ENCODE results near the gene DAD1.
"Not testable (repeated sequence)": the region's sequence is repeated elsewhere in the genome, so short reads cannot be mapped to it uniquely, and the experiment has no call there.

The DAD1 gene

GRCh38 chr14:22626590-22626989 is 37.6 kb upstream of the DAD1 start:
- Histone ChIP-seq H3K9me3 (ENCODE audit: insufficient read depth, low read length) (0 out of 2 replicates have a peak, but pooled peaks cover 9% of the 10 kb centered on the region), H3K9ac (ENCODE audit: low read length) (no peak overlapping the region), H3K4me2 (ENCODE audit: low read depth, low read length, poor library complexity, severe bottlenecking) (no peak overlapping the region), H3F3A (ENCODE audit: insufficient read depth) (no peaks in the 10 kb centered on the region), H3K4me3 (ENCODE audit: insufficient read depth, low read length, poor library complexity, severe bottlenecking) (no peak overlapping the region), H3K36me3 (ENCODE audit: low read length) (no peaks in the 10 kb centered on the region), H3K27me3 (ENCODE audit: low read length) (no peaks in the 10 kb centered on the region), H3K27ac (ENCODE audit: low read depth, low read length) (no peak overlapping the region), H3K9me2 (replicated peaks; ENCODE audit: insufficient read depth, low read length) (no peaks in the 10 kb centered on the region), H4K20me1 (ENCODE audit: low read depth, low read length) (no peaks in the 10 kb centered on the region), H3K79me2 (ENCODE audit: insufficient read depth, low read length) (no peaks in the 10 kb centered on the region), H2AFZ (ENCODE audit: low read depth, low read length, severe bottlenecking) (no peak overlapping the region)
- TF ChIP-seq CTCF (IDR thresholded peaks at IDR 0.05; ENCODE audit: insufficient read depth, low read length, poor library complexity, severe bottlenecking) (no peak), EZH2phosphoT487 (conservative IDR thresholded peaks at IDR 0.05; ENCODE audit: low read length) (no peak)

- Histone ChIP-seq H3K9me2 (replicated peaks; ENCODE audit: insufficient read depth, low read length) (no peaks in the 10 kb centered on the region), H3K9ac (ENCODE audit: low read length) (no peak overlapping the region), H3K27me3 (ENCODE audit: low read length) (no peaks in the 10 kb centered on the region), H2AFZ (ENCODE audit: low read depth, low read length, severe bottlenecking) (no peak overlapping the region), H3K9me3 (ENCODE audit: insufficient read depth, low read length) (no peaks in the 10 kb centered on the region), H3K4me2 (ENCODE audit: low read depth, low read length, poor library complexity, severe bottlenecking) (no peak overlapping the region), H3F3A (ENCODE audit: insufficient read depth) (no peaks in the 10 kb centered on the region), H3K79me2 (ENCODE audit: insufficient read depth, low read length) (no peaks in the 10 kb centered on the region), H3K4me3 (ENCODE audit: insufficient read depth, low read length, poor library complexity, severe bottlenecking) (no peak overlapping the region), H4K20me1 (ENCODE audit: low read depth, low read length) (no peaks in the 10 kb centered on the region), H3K27ac (ENCODE audit: low read depth, low read length) (no peak overlapping the region), H3K36me3 (ENCODE audit: low read length) (no peaks in the 10 kb centered on the region)
- no peak for TF ChIP-seq EZH2phosphoT487 (conservative IDR thresholded peaks at IDR 0.05; ENCODE audit: low read length)
- no peak for TF ChIP-seq CTCF (IDR thresholded peaks at IDR 0.05; ENCODE audit: insufficient read depth, low read length, poor library complexity, severe bottlenecking)
Observed at GRCh38 chr14:22623047-22623446, 34.0 kb upstream of the DAD1 start.

DNA sequence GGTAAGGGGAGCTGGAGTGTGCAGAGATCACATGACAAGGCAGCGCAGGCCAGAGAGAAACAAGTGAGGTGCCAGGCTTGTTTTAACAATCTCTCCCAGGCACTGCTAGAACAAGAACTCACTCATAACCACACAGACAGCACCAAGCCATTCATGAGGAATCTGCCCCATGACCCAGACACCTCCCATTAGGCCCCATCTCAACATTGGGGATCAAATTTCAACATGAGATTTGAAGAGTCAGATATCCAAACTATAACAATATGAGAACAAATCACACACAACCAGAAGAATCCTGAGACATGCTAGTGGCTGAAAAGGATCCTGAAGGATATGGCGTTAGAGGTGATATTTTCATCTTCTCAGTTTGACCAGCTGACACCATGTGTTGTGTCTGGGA is 33.2 kb upstream of the DAD1 start:
- Histone ChIP-seq H3F3A (ENCODE audit: insufficient read depth) (no peaks in the 10 kb centered on the region), H3K9me2 (replicated peaks; ENCODE audit: insufficient read depth, low read length) (no peaks in the 10 kb centered on the region), H3K79me2 (ENCODE audit: insufficient read depth, low read length) (no peaks in the 10 kb centered on the region), H3K27me3 (ENCODE audit: low read length) (no peaks in the 10 kb centered on the region), H3K4me3 (ENCODE audit: insufficient read depth, low read length, poor library complexity, severe bottlenecking) (no peak overlapping the region), H3K9me3 (ENCODE audit: insufficient read depth, low read length) (no peaks in the 10 kb centered on the region), H4K20me1 (ENCODE audit: low read depth, low read length) (no peaks in the 10 kb centered on the region), H3K27ac (ENCODE audit: low read depth, low read length) (no peak overlapping the region), H3K4me2 (ENCODE audit: low read depth, low read length, poor library complexity, severe bottlenecking) (no peak overlapping the region), H2AFZ (ENCODE audit: low read depth, low read length, severe bottlenecking) (no peak overlapping the region), H3K36me3 (ENCODE audit: low read length) (no peaks in the 10 kb centered on the region), H3K9ac (ENCODE audit: low read length) (no peak overlapping the region)
- TF ChIP-seq CTCF (IDR thresholded peaks at IDR 0.05; ENCODE audit: insufficient read depth, low read length, poor library complexity, severe bottlenecking) (no peak), EZH2phosphoT487 (conservative IDR thresholded peaks at IDR 0.05; ENCODE audit: low read length) (no peak)

- H3K79me2 ChIP-seq (ENCODE audit: insufficient read depth, low read length); H2AFZ ChIP-seq (ENCODE audit: low read depth, low read length, severe bottlenecking); H4K20me1 ChIP-seq (ENCODE audit: low read depth, low read length); H3K9me2 ChIP-seq (replicated peaks; ENCODE audit: insufficient read depth, low read length); H3K27me3 ChIP-seq (ENCODE audit: low read length); H3F3A ChIP-seq (ENCODE audit: insufficient read depth); H3K4me3 ChIP-seq (ENCODE audit: insufficient read depth, low read length, poor library complexity, severe bottlenecking); H3K27ac ChIP-seq (ENCODE audit: low read depth, low read length); H3K9me3 ChIP-seq (ENCODE audit: insufficient read depth, low read length); H3K36me3 ChIP-seq (ENCODE audit: low read length); H3K4me2 ChIP-seq (ENCODE audit: low read depth, low read length, poor library complexity, severe bottlenecking); H3K9ac ChIP-seq (ENCODE audit: low read length): not testable (repeated sequence)
Observed at GRCh38 chr14:22615765-22616164, 26.7 kb upstream of the DAD1 start.
